GM10847 (cell line): ENCODE results near the gene ZNF624.
A peak's percentile ranks its signal among the peaks of the same experiment; 100 is the strongest.
"Not testable (repeated sequence)": the region's sequence is repeated elsewhere in the genome, so short reads cannot be mapped to it uniquely, and the experiment has no call there.

ENCODE experiments used
- POLR2A ChIP-seq: IDR thresholded peaks from 2 replicates; pipeline ENCODE4 v1.6.1; 2011; ENCODE audit not compliant: insufficient read length; ENCODE audit errors: extremely low read depth

Gene ZNF624

GRCh38 chr17:16653367-16654041 is at the start of gene ZNF624:
Gene ZNF624, minus strand, starts transcription at chr17:16653850.
- peak; percentile 55 for TF ChIP-seq POLR2A

GRCh38 chr17:16689731-16690281 is 36.2 kb upstream of the ZNF624 start, which contains the start of gene CCDC144A:
Gene CCDC144A, plus strand, starts transcription at chr17:16690241. Its CDS starts 160 bp downstream, at chr17:16690401.
- not testable (repeated sequence) for TF ChIP-seq POLR2A

GRCh38 chr17:16676676-16677268 is 23.1 kb upstream of the ZNF624 start:
- no peak for TF ChIP-seq POLR2A

- TF ChIP-seq POLR2A = no peak
Measured at GRCh38 chr17:16662936-16663335, 9.3 kb upstream of the ZNF624 start.

GRCh38 chr17:16661217-16661616 is 7.6 kb upstream of the ZNF624 start:
- TF ChIP-seq POLR2A = no peak

- TF ChIP-seq POLR2A = no peak
Measured at GRCh38 chr17:16652847-16653366, 743 bp downstream of the ZNF624 start.

- no peak for TF ChIP-seq POLR2A
Measured at GRCh38 chr17:16652252-16652651, 1.4 kb downstream of the ZNF624 start.

- TF ChIP-seq POLR2A = no peak
Measured at GRCh38 chr17:16649585-16649984, 4.1 kb downstream of the ZNF624 start.

- TF ChIP-seq POLR2A = no peak
Measured at GRCh38 chr17:16639438-16639837, 14.2 kb downstream of the ZNF624 start.

GRCh38 chr17:16623282-16623681 is 30.4 kb downstream of the ZNF624 start:
- TF ChIP-seq POLR2A = no peak

GRCh38 chr17:16622540-16623277 is 30.9 kb downstream of the ZNF624 start:
- TF ChIP-seq POLR2A = no peak

GRCh38 chr17:16617481-16618060 is 36.1 kb downstream of the ZNF624 start:
- no peak for TF ChIP-seq POLR2A

- TF ChIP-seq POLR2A = no peak
Measured at GRCh38 chr17:16599537-16599936, 54.1 kb downstream of the ZNF624 start.

- TF ChIP-seq POLR2A = no peak
Measured at GRCh38 chr17:16593356-16594102, 60.1 kb downstream of the ZNF624 start.
